AG04450 (cell line): Measurements from ENCODE around the gene NOVA1. TPM values are rescaled to one million over a fixed set of nuclear protein-coding genes. Genes with fewer than 3 reads are reported as not detected.

Experiments
- CTCF ChIA-PET: fragments of 300-600, 350-600 bp; formaldehyde crosslinking; extraction: SDS; loops from one replicate; lab custom pipeline; 2022; ENCODE audit warnings: antibody characterized with exemption, inconsistent platforms; lab: Charles Lee
- POLR2A ChIA-PET: fragments of 350-600 bp; formaldehyde crosslinking; extraction: SDS; loops from one replicate; lab custom pipeline; 2021; ENCODE audit warnings: antibody characterized with exemption, inconsistent platforms; lab: Yijun Ruan, JAX
- DNase-seq: peaks from one replicate; pipeline ENCODE4 v3.0.0-alpha.2; 2011; ENCODE audit warnings: low read depth, low spot score
- H3K27ac ChIP-seq: one replicate; pipeline ENCODE4 v1.5.1; 2012; ENCODE audit warnings: low read depth, low read length, control low read depth
- H3K27me3 ChIP-seq: one replicate; pipeline ENCODE4 v1.6.0; 2012; ENCODE audit warnings: low read length; ENCODE audit not compliant: control insufficient read depth, insufficient read depth
- H3K4me3 ChIP-seq: 2 replicates; pipeline ENCODE4 v1.5.1; 2011; ENCODE audit warnings: mild to moderate bottlenecking, low read depth, low read length, control low read depth
- H3K9me3 ChIP-seq: 2 replicates; pipeline ENCODE4 v1.5.1; 2012; ENCODE audit warnings: low read length; ENCODE audit not compliant: control insufficient read depth, insufficient read depth
- CTCF ChIP-seq: IDR thresholded peaks from 2 replicates; pipeline ENCODE4 v1.5.1; 2011; ENCODE audit warnings: low read depth, low read length, control low read depth, inconsistent platforms
- polyA plus RNA-seq: library from polyadenylated mRNA; depleted of rRNA; stranded (reverse); fragments of >200 nt; gene quantifications from 2 replicates; pipeline ENCODE4 v1.2.3, GENCODE V29; 2011

NOVA1 gene
- polyA plus RNA-seq, 1 experiment, result 5.1 TPM

- no peak for TF ChIP-seq CTCF
- Histone ChIP-seq H3K4me3 (no peak overlapping the region), H3K27me3 (no peaks in the 10 kb centered on the region), H3K9me3 (no peaks in the 10 kb centered on the region), H3K27ac (no peak overlapping the region)
- POLR2A ChIA-PET, result no interaction called here
- CTCF ChIA-PET, result no interaction called here
- DNase-seq, result no peak
Measured at GRCh38 chr14:26415618-26416123, 182.2 kb downstream of the NOVA1 start.

DNA sequence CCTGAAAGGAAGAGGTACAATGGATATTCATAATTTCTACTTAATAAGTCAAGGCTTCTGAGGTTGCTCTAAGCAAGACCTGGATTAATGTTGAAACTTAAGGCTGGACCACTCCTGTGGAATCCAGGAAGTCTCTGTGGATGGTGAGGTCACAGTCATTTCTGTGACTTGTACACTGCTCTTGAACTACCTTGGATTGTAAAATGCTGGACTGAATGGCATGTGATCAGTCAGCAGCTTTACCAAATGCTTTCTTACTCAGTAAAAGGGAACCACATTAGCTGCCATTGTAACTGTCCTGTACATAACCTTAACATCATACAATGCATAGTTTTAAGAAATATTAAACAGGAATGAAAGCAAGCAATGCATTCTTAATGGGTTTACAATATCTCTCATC is 182.9 kb downstream of the NOVA1 start:
- Histone ChIP-seq H3K9me3 (no peaks in the 10 kb centered on the region), H3K4me3 (no peak overlapping the region), H3K27me3 (no peaks in the 10 kb centered on the region), H3K27ac (no peak overlapping the region)
- CTCF ChIA-PET, result no interaction called here
- no peak for TF ChIP-seq CTCF
- DNase-seq, result no peak
- POLR2A ChIA-PET, result no interaction called here

DNA sequence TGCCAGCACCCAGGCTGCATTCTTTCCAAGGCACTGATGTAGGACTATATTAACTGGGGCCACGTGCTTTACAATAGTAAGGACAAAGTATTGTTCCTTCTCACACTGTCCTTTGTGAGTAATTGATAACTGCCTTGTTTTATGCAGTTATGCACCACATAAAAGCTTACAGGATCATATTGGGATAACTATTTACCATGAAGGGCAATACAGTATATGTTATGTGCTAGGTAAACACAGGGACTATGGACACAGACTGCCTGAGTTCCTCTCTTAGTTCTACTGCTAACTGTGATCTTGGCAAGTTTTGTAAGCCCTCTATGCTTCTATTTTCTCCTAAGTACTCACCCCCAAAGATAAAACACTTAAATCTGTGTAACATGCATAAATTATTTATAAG is 183.7 kb downstream of the NOVA1 start:
- Histone ChIP-seq H3K9me3 (no peaks in the 10 kb centered on the region), H3K27me3 (no peaks in the 10 kb centered on the region), H3K27ac (no peak overlapping the region), H3K4me3 (no peak overlapping the region)
- DNase-seq, result no peak
- ChIA-PET POLR2A (no interaction called here), CTCF (no interaction called here)
- no peak for TF ChIP-seq CTCF

- POLR2A ChIA-PET, result no interaction called here
Measured at GRCh38 chr14:26412421-26412820, 185.4 kb downstream of the NOVA1 start.

DNA sequence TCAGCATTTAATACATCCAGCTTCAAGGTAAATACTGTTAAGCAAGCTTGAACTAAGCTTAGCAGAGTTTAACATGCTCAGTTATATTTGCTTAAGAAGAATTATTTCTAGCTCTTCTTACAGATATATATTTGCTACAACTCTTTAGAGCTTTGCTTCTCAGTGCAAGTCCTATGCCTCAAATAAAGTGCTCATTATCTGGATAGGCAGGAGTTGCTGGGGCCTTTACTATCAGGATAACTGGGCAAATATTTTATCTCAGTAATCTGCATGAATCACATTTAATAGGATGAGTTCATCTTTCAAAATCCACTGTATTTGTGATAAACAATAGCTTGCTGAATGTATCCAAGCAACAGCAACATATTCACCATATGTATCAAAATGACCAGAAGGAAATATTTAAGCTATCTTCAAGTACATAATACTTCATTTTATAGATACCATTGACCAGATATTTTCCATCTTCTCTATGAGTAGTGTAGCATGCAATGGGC is 187.6 kb downstream of the NOVA1 start:
- no peaks in the 10 kb centered on the region for H3K27me3 ChIP-seq
- H3K27ac ChIP-seq, result no peak overlapping the region
- no peak for TF ChIP-seq CTCF
- ChIA-PET POLR2A (no interaction called here), CTCF (no interaction called here)
- no peaks in the 10 kb centered on the region for H3K9me3 ChIP-seq
- no peak overlapping the region for H3K4me3 ChIP-seq
- DNase-seq, result no peak

More at GRCh38 chr14:26412421-26412820, 185.4 kb downstream of the NOVA1 start:
- no peak for TF ChIP-seq CTCF
- Histone ChIP-seq H3K27me3 (no peaks in the 10 kb centered on the region), H3K9me3 (no peaks in the 10 kb centered on the region), H3K4me3 (no peak overlapping the region), H3K27ac (no peak overlapping the region)
- no peak for DNase-seq
- CTCF ChIA-PET, result no interaction called here
